ENCODE data around the gene KCNT2. TPM values are rescaled to one million over a fixed set of nuclear protein-coding genes. Genes with fewer than 3 reads are reported as not detected.

KCNT2 gene
- total and polyA plus RNA-seq, 10 of the 15 experiments (the other 5 are each of a cell fraction or from before 2014, with no cell fraction given) = not detected

- H2AFZ ChIP-seq (ENCODE audit: control insufficient read depth, low read depth, low read length) = no peak overlapping the region
- POLR2A ChIA-PET = no interaction called here
- no TSS peak for BruUV-seq (replicated peaks)
- no peaks in the 10 kb centered on the region for H3K27me3 ChIP-seq (replicated peaks in 1 of 2; ENCODE audit: control insufficient read depth in 2 of 2, insufficient read depth in 2 of 2, low read length in 1 of 2)
- H3K9ac ChIP-seq (ENCODE audit: control insufficient read depth, insufficient read depth, low read length) = no peak overlapping the region
- in situ Hi-C loops (cut with MboI) = no loop called here
- no peak for DNase-seq (ENCODE audit: low read depth, low spot score)
- FAIRE-seq = no peak
- intact Hi-C loops (cut with micrococcal nuclease; ENCODE audit: unreplicated experiment) = no loop called here
- H3K36me3 ChIP-seq (ENCODE audit: control insufficient read depth in 2 of 2, insufficient read depth in 2 of 2, low read length in 1 of 2) = no peaks in the 10 kb centered on the region
- H3K4me3 ChIP-seq = no peak overlapping the region
- ATAC-seq = no peak
- SMC1A ChIA-PET (ENCODE audit: uncharacterized antibody, unreplicated experiment) = no interaction called here
- TF ChIP-seq RBBP5 (conservative IDR thresholded peaks at IDR 0.05) (no peak), SREBF2 (IDR thresholded peaks at IDR 0.05; ENCODE audit: low read length) (no peak), NFIC (IDR thresholded peaks at IDR 0.05; ENCODE audit: low read depth, low read length) (no peak), SUPT20H (IDR thresholded peaks at IDR 0.05; ENCODE audit: borderline replicate concordance, control insufficient read depth, low read depth, low read length) (no peak)
- H3K79me2 ChIP-seq (ENCODE audit: control insufficient read depth, insufficient read depth, low read length) = no peaks in the 10 kb centered on the region
- H4K20me1 ChIP-seq (ENCODE audit: control insufficient read depth, insufficient read depth) = no peaks in the 10 kb centered on the region
- no peaks in the 10 kb centered on the region for H3K4me1 ChIP-seq (ENCODE audit: control insufficient read depth, insufficient read depth, low read length)
- RAD21 ChIA-PET (ENCODE audit: unreplicated experiment) = no interaction called here
- CTCF ChIA-PET = no interaction called here
- 12% methylated on average over 3 of the region's 3 CpGs for WGBS (ENCODE audit: insufficient coverage, insufficient replicate concordance, low lambda C conversion rate, missing lambda C conversion rate)
- no peaks in the 10 kb centered on the region for H3K9me3 ChIP-seq (replicated peaks; ENCODE audit: control insufficient read depth, insufficient read depth, low read length)
- no peak overlapping the region for H3K4me2 ChIP-seq (ENCODE audit: control insufficient read depth, insufficient read depth)
- H3K27ac ChIP-seq (ENCODE audit: control insufficient read depth, insufficient read depth) = no peak overlapping the region
Observed at GRCh38 chr1:196546272-196547111, 61.7 kb downstream of the KCNT2 start.

- no peaks in the 10 kb centered on the region for H3K36me3 ChIP-seq (ENCODE audit: control insufficient read depth in 2 of 2, insufficient read depth in 2 of 2, low read length in 1 of 2)
- intact Hi-C loops (cut with micrococcal nuclease; ENCODE audit: unreplicated experiment) (no loop called here), in situ Hi-C loops (cut with MboI) (no loop called here)
- DNase-seq (ENCODE audit: low read depth, low spot score) = no peak
- H3K79me2 ChIP-seq (ENCODE audit: control insufficient read depth, insufficient read depth, low read length) = no peaks in the 10 kb centered on the region
- no peak overlapping the region for H3K9ac ChIP-seq (ENCODE audit: control insufficient read depth, insufficient read depth, low read length)
- H3K4me2 ChIP-seq (ENCODE audit: control insufficient read depth, insufficient read depth) = no peak overlapping the region
- no peaks in the 10 kb centered on the region for H3K27me3 ChIP-seq (replicated peaks in 1 of 2; ENCODE audit: control insufficient read depth in 2 of 2, insufficient read depth in 2 of 2, low read length in 1 of 2)
- no peak for ATAC-seq
- BruUV-seq (replicated peaks) = no TSS peak
- 77% methylated on average over 1 of the region's 1 CpG for WGBS (ENCODE audit: insufficient coverage, insufficient replicate concordance, low lambda C conversion rate, missing lambda C conversion rate)
- ChIA-PET SMC1A (ENCODE audit: uncharacterized antibody, unreplicated experiment) (no interaction called here), RAD21 (ENCODE audit: unreplicated experiment) (no interaction called here), POLR2A (no interaction called here), CTCF (no interaction called here)
- H3K27ac ChIP-seq (ENCODE audit: control insufficient read depth, insufficient read depth) = no peak overlapping the region
- H3K9me3 ChIP-seq (replicated peaks; ENCODE audit: control insufficient read depth, insufficient read depth, low read length) = no peaks in the 10 kb centered on the region
- no peak for TF ChIP-seq ZSCAN29 (IDR thresholded peaks at IDR 0.05)
- no peak for TF ChIP-seq PAX5 (IDR thresholded peaks at IDR 0.05; ENCODE audit: borderline replicate concordance, low read depth, low read length)
- no peak for TF ChIP-seq STAT1 (conservative IDR thresholded peaks at IDR 0.05)
- TF ChIP-seq JUND (IDR thresholded peaks at IDR 0.05; ENCODE audit: low read depth, low read length) = no peak
- TF ChIP-seq, protein P1, sequence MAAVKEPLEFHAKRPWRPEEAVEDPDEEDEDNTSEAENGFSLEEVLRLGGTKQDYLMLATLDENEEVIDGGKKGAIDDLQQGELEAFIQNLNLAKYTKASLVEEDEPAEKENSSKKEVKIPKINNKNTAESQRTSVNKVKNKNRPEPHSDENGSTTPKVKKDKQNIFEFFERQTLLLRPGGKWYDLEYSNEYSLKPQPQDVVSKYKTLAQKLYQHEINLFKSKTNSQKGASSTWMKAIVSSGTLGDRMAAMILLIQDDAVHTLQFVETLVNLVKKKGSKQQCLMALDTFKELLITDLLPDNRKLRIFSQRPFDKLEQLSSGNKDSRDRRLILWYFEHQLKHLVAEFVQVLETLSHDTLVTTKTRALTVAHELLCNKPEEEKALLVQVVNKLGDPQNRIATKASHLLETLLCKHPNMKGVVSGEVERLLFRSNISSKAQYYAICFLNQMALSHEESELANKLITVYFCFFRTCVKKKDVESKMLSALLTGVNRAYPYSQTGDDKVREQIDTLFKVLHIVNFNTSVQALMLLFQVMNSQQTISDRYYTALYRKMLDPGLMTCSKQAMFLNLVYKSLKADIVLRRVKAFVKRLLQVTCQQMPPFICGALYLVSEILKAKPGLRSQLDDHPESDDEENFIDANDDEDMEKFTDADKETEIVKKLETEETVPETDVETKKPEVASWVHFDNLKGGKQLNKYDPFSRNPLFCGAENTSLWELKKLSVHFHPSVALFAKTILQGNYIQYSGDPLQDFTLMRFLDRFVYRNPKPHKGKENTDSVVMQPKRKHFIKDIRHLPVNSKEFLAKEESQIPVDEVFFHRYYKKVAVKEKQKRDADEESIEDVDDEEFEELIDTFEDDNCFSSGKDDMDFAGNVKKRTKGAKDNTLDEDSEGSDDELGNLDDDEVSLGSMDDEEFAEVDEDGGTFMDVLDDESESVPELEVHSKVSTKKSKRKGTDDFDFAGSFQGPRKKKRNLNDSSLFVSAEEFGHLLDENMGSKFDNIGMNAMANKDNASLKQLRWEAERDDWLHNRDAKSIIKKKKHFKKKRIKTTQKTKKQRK (IDR thresholded peaks at IDR 0.05; ENCODE audit: low read depth, low read length) = no peak
- no peak for TF ChIP-seq KAT2A (conservative IDR thresholded peaks at IDR 0.05; ENCODE audit: control insufficient read depth, low read depth, low read length)
- no peak for TF ChIP-seq LARP7 (IDR thresholded peaks at IDR 0.05)
- no peaks in the 10 kb centered on the region for H4K20me1 ChIP-seq (ENCODE audit: control insufficient read depth, insufficient read depth)
- no peak overlapping the region for H3K4me3 ChIP-seq
- no peaks in the 10 kb centered on the region for H3K4me1 ChIP-seq (ENCODE audit: control insufficient read depth, insufficient read depth, low read length)
- H2AFZ ChIP-seq (ENCODE audit: control insufficient read depth, low read depth, low read length) = no peak overlapping the region
- FAIRE-seq = no peak
Observed at GRCh38 chr1:196545222-196545621, 63.0 kb downstream of the KCNT2 start.

All from GM12878 (cell line).